ENCODE measurements around the gene ANXA10.
"Not testable (repeated sequence)": the region's sequence is repeated elsewhere in the genome, so short reads cannot be mapped to it uniquely, and the experiment has no call there.

The ANXA10 gene

GRCh38 chr4:168118116-168118655 is 25.8 kb downstream of the ANXA10 start:
- no peak for DNase-seq (ENCODE audit: low spot score)

- no peak for DNase-seq (ENCODE audit: low spot score)
Observed at GRCh38 chr4:168119100-168119499, 26.8 kb downstream of the ANXA10 start.

GRCh38 chr4:168119890-168120289 is 27.6 kb downstream of the ANXA10 start:
- DNase-seq (ENCODE audit: low spot score): no peak

GRCh38 chr4:168120811-168121210 is 28.5 kb downstream of the ANXA10 start:
- DNase-seq (ENCODE audit: low spot score): no peak

- no peak for DNase-seq (ENCODE audit: low spot score)
Observed at GRCh38 chr4:168124008-168124641, 31.8 kb downstream of the ANXA10 start.

GRCh38 chr4:168126952-168127351 is 34.6 kb downstream of the ANXA10 start:
- DNase-seq (ENCODE audit: low spot score): no peak

- no peak for DNase-seq (ENCODE audit: low spot score)
Observed at GRCh38 chr4:168128601-168129000, 36.3 kb downstream of the ANXA10 start.

DNA sequence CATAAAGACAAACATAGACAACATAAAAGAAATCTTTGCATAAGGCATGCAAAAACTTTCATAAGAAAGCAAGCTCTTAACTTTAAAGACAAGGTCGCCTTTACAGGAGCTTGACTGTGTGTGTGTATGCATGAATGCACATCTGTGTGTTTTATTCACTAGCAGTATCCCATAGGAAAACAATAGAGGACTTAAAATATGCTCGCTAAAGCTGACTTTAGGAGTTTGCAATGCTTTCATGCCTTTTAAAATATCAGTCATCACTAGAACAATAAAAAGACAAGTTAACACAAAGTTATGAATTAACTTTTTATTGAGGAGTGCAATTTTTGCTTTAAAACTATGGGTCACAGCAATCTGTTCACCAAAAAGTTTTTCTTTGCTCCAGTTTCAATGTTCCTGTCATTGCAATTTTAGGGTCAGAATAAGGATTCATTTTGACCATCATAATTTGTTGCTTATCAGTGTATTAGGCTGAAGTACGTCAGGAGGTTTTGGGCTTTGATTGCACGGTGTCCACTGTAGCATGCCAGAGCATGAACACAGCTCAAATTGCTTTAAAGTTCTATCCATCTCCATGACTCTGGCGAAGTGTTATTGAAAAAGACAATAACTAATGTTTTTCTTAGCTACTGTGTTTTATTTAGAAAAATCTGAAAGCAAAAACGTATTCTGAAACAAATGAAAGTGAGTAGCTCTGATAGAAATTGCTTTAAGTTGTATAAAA is 36.9 kb downstream of the ANXA10 start:
- no peak for DNase-seq (ENCODE audit: low spot score)

- DNase-seq (ENCODE audit: low spot score): no peak
Observed at GRCh38 chr4:168129802-168130201, 37.5 kb downstream of the ANXA10 start.

DNA sequence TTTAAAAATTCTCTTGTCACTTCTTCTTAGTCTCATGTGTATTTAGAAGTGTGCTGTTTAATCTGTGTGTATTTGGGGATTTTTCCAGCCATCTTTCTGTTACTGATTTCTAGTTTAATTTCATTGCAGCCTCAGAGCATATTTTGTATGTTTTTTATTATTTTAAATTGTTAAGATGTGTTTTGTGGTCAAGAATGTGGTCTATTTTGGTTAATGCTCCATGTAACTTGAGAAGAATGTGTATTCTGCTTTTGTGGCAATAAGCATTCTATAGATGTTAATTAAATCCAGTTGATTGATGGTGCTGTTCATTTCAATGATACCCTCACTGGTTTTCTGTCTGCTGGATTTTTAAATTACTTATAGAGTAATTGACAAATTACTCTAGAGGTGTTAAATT is 38.9 kb downstream of the ANXA10 start:
- no peak for DNase-seq (ENCODE audit: low spot score)

DNA sequence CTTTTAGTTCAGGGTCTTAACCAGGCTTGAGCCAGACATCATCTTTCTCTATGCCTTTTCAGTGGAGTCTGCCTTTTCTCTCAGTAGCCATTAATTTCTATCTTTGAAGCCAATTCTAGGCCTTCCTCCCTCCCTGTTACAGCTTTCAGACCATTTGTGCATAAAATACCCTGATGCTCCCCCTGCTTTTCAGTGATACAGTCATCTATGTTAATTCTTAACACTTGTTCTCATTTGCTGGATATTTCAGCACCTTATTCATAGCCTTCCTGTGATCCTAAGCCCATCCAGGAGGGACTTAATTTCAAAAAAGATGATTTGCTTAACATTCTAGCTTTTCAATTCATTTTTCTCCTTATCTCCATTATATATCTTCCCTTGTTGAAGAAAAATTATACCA is 42.3 kb downstream of the ANXA10 start:
- no peak for DNase-seq (ENCODE audit: low spot score)

DNA sequence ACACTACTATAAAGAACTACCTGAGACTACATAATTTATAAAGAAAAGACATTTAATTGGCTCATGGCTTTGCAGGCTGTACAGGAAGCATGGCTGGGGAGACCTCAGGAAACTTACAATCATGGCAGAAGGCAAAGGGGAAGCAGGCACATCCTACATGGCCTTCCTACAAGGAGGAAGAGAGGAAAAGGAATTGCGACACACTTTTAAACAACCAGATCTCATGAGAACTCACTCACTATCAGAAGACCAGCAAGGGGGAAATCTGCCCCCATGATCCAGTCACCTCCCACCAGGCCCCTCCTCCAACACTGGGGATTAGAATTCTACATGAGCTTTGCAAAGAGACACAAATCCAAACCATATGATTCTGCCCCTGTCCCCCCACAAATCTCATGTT is 43.5 kb downstream of the ANXA10 start:
- not testable (repeated sequence) for DNase-seq (ENCODE audit: low spot score)

GRCh38 chr4:168137695-168138094 is 45.4 kb downstream of the ANXA10 start:
- not testable (repeated sequence) for DNase-seq (ENCODE audit: low spot score)

DNA sequence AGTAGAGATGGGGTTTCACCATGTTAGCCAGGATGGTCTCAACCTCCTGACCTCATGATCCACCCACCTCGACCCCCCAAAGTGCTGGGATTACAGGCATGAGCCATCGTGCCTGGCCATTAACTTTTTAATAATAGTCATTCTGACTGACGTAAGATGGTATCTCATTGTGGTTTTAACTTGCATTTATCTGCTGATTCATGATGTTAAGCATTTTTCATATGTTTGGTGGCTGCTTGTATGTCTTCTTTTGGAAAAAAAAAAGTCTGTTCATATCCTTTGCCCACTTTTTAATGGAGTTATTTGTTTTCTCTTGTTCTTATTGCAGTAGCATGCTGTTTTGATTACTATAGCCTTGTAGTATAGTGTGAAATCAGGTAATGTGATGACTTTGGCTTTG is 45.8 kb downstream of the ANXA10 start:
- DNase-seq (ENCODE audit: low spot score): no peak

DNA sequence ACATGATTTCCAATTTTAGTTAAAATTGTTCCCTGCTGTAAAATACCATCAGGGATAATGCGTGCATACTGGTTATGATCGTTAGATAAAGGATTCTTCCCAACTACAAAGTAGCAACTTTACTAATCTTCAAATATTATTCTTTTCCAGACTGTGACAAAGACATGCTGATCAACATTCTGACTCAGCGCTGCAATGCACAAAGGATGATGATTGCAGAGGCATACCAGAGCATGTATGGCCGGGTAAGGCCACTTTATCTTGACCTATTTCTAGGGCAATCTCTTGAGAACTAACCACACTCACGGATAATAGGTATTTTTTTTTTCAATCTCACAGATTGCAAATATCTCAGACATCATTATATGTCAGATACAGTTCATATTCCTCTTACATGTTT is 47.0 kb downstream of the ANXA10 start:
- no peak for DNase-seq (ENCODE audit: low spot score)

DNA sequence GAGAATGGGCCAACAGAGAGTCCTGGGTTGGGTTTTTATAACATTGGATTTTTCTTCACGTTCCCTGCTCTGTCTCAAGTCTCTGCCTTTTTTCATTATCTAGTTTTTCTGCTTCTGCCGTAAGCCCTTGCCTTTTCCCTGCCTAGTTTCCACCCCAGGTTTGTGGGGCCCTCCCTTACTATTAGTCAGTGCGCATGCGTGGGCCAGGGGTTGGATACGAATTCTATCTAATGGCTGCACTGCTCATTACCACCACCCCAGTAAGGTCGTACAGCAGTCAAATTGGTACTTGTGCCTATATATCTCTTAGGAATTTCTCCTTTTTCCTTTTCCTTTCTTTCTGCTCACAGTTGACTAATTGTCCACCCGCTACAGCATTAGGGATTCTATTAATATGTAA is 49.4 kb downstream of the ANXA10 start:
- DNase-seq (ENCODE audit: low spot score): no peak

- no peak for DNase-seq (ENCODE audit: low spot score)
Observed at GRCh38 chr4:168143601-168144000, 51.3 kb downstream of the ANXA10 start.

DNA sequence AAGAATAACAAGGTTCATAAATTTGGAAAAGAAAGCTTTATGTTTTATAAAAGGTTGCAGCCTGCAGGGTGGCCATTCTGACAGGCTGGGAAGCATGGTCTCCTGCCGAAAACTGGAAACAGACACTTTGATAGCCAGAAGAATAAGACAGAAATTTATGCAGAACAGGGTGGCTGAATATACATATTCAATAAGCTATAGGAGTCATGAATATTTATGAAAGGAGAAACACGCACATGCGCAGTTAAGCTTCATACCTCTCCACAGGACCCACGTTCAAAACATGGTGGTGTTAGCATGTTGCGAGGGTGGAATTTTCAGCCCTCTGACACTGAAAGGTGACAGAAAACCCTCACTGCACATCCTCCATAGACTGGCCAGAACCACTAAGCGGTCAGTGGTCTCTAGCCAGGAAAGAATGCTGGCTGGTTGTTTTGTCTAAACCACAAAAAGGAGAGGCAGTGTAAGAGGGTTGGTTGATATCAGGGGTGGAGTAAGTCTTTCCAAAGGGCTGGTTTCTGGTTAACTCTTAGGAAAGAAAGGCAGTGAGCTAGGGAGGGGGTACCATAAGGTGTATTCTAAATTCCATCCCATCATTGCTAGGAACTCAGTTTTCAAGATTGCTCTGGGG is 58.2 kb downstream of the ANXA10 start:
- DNase-seq (ENCODE audit: low spot score): no peak

DNA sequence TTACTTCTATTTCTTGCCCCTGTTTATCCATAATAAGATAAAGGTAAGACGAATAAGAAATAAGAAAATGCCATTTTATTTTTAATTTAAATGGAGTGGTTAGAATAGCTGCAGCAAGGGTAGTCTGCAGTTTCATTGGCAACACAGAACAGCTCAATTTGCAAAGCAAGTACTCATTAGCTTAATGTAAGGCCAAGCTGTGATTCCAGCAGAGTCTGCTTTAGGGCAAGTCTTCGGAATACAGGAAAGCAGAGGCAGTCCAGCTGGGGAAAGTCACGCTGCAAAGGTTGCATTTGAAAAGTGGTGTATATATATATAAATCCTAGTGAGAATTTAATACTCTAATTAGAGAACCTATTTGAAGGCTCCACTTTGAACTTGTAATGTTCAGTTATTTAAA is 59.0 kb downstream of the ANXA10 start:
- no peak for DNase-seq (ENCODE audit: low spot score)

DNA sequence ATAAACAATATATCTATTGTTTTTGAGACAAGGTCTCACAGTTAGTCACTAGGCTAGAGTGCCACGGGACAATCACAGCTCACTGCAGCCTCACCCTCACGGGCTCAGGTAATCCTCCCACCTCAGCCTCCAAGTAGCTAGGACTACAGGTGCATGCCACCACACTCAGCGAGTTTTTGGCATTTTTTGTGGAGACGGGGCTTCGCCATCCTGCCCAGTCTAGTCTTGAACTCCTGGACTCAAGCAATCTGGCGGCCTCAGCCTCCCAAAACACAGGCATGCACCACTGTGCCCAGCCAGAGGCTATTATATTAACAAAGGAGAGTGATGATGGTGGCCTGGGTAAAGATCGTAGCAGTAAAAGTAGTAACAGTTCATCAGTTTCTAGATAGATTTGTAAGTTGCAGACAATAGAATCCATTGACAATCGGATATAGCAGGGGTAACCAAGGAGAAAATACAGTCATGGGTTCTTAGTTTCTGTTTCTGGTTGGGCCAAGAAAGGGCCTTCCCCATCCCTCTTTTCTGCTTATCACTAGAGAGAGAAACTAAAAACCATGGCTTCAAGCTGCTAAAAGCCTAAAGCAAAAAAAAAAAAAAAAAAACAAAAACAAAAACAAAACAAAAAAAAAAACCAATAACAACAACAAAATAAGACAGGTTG is 60.6 kb downstream of the ANXA10 start:
- DNase-seq (ENCODE audit: low spot score): no peak

GRCh38 chr4:168153596-168154440 is 61.5 kb downstream of the ANXA10 start:
- peak; percentile 57 for DNase-seq (ENCODE audit: low spot score)
